NT2/D1 (cell line): ENCODE measurements around the gene GALNT6.
A peak's percentile ranks its signal among the peaks of the same experiment; 100 is the strongest.

Experiments
- DNase-seq: peaks from one replicate; pipeline ENCODE4 v3.0.0-alpha.2; 2011; ENCODE audit warnings: low read depth, low spot score
- H3K27me3 ChIP-seq: 2 replicates; pipeline ENCODE4 v1.6.0; 2011; ENCODE audit warnings: mild to moderate bottlenecking; ENCODE audit not compliant: insufficient read length, insufficient read depth
- H3K36me3 ChIP-seq: 2 replicates; pipeline ENCODE4 v1.6.1; 2011; ENCODE audit warnings: mild to moderate bottlenecking, low read length, mixed read lengths; ENCODE audit not compliant: insufficient read depth, insufficient read length
- H3K4me1 ChIP-seq: 2 replicates; pipeline ENCODE4 v1.5.1; 2011; ENCODE audit not compliant: insufficient read depth, insufficient read length
- H3K4me3 ChIP-seq: 2 replicates; pipeline ENCODE4 v1.5.1; 2011; ENCODE audit warnings: low read depth; ENCODE audit not compliant: insufficient read length
- H3K9ac ChIP-seq: 2 replicates; pipeline ENCODE4 v1.6.0; 2011; ENCODE audit warnings: low read depth; ENCODE audit not compliant: insufficient read length
- H3K9me3 ChIP-seq: 2 replicates; pipeline ENCODE4 v1.5.1; 2011; ENCODE audit warnings: mild to moderate bottlenecking, low read length; ENCODE audit not compliant: insufficient read depth
- SUZ12 ChIP-seq: IDR thresholded peaks from 2 replicates; pipeline ENCODE4 v1.6.1; 2011; ENCODE audit not compliant: insufficient read length, insufficient read depth; ENCODE audit errors: extremely low read depth
- YY1 ChIP-seq: IDR thresholded peaks from 2 replicates; pipeline ENCODE4 v1.6.1; 2011; ENCODE audit not compliant: insufficient read length, insufficient read depth
- ZNF274 ChIP-seq: IDR thresholded peaks from 2 replicates; pipeline ENCODE4 v1.6.1; 2011; ENCODE audit warnings: mild to moderate bottlenecking, low read depth, low read length

The GALNT6 gene

DNA sequence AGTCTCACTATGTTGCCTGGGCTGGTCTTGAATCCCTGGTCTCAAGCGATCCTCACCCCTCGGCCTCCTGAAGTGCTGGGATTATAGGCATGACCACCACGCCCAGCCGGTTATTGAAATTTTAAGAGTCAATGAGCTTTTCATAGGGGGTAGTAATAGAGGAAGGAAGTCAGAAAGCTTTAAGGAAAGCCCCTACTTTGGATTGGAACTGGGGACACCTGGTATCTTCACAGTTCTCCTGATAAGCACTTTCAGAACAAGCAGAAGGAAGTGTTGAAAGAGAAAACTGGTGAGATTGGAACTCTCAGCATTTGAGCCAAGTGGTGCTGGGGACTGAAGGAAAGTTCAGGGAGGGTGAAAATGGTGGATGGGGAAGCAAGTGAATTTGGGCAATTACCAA lies 38.5 kb upstream of the GALNT6 start:
- Histone ChIP-seq H3K9me3 (no peaks in the 10 kb centered on the region), H3K36me3 (no peaks in the 10 kb centered on the region), H3K27me3 (no peaks in the 10 kb centered on the region), H3K9ac (no peak overlapping the region), H3K4me1 (peaks cover 2% of the 10 kb centered on the region), H3K4me3 (no peak overlapping the region)
- DNase-seq = no peak
- TF ChIP-seq YY1 = no peak
- TF ChIP-seq ZNF274 = no peak
- no peak for TF ChIP-seq SUZ12

DNA sequence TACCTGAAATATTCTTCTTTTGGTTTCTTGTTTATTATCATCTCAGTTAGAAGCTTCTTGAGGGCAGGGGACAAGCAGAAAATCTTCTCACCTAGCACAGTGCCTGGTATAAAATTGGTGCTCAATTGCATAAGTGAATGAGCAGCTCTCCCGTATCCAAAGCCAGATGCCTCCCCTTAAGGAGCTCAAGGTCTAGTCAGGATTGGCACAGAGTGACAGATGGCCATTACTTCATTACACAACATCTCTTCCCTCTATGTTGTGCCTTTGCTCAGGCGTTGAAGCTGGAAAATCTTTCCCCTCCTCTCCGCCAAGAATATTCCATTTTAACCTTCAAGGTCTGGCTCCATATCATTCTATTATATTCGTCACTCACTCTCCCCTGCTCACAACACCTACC lies 37.0 kb upstream of the GALNT6 start:
- no peak for TF ChIP-seq YY1
- TF ChIP-seq SUZ12 = no peak
- no peak for TF ChIP-seq ZNF274
- Histone ChIP-seq H3K4me1 (peaks cover 2% of the 10 kb centered on the region), H3K36me3 (no peaks in the 10 kb centered on the region), H3K27me3 (no peaks in the 10 kb centered on the region), H3K9ac (no peak overlapping the region), H3K9me3 (no peaks in the 10 kb centered on the region), H3K4me3 (no peak overlapping the region)
- DNase-seq = no peak

DNA sequence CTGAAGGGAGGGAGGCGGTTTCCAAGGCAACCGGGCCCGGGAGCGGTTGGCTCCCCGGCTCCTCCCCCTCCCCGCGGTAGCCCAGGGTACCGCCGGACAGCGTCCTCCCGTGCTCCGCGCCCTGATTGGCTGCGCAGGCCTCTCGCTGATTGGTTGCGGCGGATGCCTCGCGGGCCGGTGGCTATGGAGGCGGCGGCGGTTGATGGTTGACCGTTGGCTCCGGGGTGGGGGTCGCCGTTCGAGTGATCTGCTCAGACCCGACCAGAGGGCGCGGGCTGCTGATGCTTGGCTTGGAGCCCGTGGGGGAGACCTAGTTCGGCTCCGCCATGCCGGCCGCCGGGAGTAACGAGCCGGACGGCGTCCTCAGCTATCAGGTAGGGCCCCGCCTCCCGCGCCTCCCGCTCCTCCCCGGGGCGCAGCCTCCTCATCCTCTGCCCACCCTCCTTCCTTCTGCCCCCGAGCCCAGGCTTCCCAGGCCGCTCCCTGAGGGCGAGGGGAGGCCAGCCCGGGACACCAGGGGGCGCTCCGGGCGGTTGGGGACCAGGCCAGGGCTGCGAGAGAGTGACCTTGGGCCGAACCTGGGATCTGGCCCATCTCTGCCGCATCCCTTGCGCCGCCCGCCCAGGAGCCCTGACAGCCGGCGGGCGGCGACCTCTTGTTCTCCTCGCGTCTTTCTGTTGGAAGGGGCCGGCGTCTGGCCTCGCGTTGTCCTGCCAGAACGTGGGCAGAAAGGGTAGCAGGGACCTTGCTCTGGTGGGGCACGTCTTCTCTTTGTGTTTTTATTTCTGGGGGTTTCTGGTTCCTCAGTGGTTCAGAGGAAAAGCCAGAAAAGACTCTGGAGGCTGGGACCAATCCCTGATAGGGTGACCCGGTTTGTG lies 33.7 kb upstream of the GALNT6 start, which contains the start of gene SLC4A8:
SLC4A8 (plus strand) TSS at position 170 of the 878 bp plus-strand sequence; CDS start at position 327, 157 bp downstream.
- DNase-seq = peak; percentile 93
- TF ChIP-seq YY1 (no peak), ZNF274 (no peak), SUZ12 (no peak)
- H3K27me3 ChIP-seq = no peaks in the 10 kb centered on the region
- peak within 1 kb of the TSS; percentile 62 for H3K9ac ChIP-seq
- peaks cover 2% of the 10 kb centered on the region for H3K4me1 ChIP-seq
- no peaks in the 10 kb centered on the region for H3K36me3 ChIP-seq
- H3K4me3 ChIP-seq = peak within 1 kb of the TSS; percentile 72
- no peaks in the 10 kb centered on the region for H3K9me3 ChIP-seq

DNA sequence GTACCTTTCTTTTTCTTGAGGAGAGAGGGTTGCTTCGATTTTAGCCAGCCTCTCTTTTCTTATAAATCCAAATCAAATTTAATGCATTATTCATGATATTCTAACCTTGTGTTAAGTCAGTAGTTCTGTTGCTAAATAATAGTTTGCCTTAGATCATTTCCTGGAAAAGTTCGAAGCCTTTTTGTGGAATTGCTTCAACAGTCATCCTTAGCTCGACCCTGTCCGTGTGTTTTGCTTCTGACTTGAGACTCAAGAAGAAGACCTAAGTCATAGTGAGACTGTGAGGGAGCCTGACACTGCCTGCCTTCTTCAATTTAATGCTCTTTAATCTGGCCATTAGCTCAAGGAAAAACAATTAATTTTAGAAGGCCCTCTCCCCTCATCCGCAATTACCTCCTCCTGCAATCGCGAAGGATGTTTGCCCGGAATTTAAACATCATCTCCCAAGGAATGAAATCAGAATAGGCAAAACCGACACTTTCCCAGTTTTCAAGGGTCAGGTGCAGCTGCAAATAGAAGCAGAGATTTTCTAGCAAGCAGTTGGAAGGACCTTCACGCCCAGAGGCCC lies 33.0 kb upstream of the GALNT6 start:
- H3K9ac ChIP-seq = no peak overlapping the region
- no peak overlapping the region for H3K4me3 ChIP-seq
- H3K4me1 ChIP-seq = peaks cover 2% of the 10 kb centered on the region
- no peaks in the 10 kb centered on the region for H3K27me3 ChIP-seq
- TF ChIP-seq YY1 (no peak), SUZ12 (no peak), ZNF274 (no peak)
- no peaks in the 10 kb centered on the region for H3K9me3 ChIP-seq
- no peak for DNase-seq
- no peaks in the 10 kb centered on the region for H3K36me3 ChIP-seq

DNA sequence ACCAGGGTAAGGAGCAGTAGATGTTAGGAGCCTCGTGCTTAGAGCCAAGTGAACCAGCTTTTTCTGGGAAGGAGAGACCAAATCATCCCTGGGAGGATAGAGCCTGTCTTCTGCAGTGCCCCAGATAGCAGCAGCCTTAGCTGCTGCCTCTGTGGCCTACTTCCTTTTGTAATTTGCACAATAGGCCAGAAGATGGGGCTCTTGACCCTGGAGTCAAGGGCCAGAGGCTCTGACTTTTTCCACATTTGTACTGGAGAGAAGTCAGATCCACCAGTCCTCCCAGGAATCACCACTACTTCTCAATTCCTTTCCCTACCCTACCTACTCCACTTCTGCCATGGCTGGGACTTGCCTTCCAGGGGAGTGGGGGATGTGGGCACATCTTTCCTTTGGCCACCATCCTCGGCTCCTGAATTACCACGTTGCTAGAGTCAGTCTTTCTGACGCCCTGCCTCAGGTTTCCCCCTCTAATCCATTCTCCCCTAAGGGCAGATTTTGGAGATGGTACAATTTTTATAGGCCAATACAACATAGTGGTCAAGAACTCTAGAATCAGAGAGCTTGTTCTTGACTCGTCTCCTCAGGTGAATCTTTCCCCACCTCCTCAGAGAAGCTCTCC lies 30.2 kb upstream of the GALNT6 start:
- peak; percentile 71 for DNase-seq
- TF ChIP-seq ZNF274 (no peak), YY1 (no peak), SUZ12 (no peak)
- no peaks in the 10 kb centered on the region for H3K4me1 ChIP-seq
- no peaks in the 10 kb centered on the region for H3K36me3 ChIP-seq
- H3K27me3 ChIP-seq = no peaks in the 10 kb centered on the region
- no peaks in the 10 kb centered on the region for H3K9me3 ChIP-seq
- H3K9ac ChIP-seq = peak overlapping the region; percentile 28
- no peak overlapping the region for H3K4me3 ChIP-seq

DNA sequence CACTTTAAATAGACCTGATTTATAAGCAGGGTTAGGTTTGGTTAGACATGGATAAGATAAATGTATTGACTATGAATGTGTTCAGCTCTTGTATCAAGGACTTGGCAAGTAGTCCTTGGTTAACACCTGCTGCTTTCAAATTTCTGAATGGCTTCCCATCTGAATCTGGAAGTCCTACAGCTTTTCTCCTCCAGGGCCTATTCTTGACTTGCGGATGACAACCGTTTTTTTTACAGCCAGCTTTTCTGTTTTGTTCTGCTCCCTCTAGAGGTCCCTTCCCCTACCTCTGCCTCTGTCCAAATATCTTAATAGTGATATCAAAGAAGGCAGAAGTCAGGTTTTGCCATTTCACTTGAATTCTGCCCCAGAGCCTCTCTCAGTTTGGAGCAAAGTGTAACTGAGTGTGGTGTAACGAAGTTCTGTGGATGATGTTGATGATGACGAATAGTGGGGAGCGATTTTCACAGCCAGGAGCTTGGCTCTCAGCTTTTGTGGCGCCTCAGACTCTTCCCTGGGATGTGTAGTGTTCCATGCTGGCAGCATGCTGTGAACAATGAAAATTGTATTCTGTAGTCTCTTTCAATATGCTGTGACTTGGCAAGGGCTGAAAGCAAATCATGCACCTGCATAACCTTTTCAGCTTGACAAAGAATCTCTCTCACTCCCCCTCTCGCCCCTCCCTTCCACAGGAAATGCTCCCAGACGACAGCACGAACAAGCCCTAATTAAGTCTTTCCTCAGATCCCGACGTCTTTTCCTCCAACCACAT lies 28.4 kb upstream of the GALNT6 start:
- no peak for TF ChIP-seq YY1
- TF ChIP-seq ZNF274 = no peak
- no peak for TF ChIP-seq SUZ12
- no peaks in the 10 kb centered on the region for H3K4me1 ChIP-seq
- H3K27me3 ChIP-seq = no peaks in the 10 kb centered on the region
- no peaks in the 10 kb centered on the region for H3K9me3 ChIP-seq
- no peak overlapping the region for H3K9ac ChIP-seq
- H3K4me3 ChIP-seq = no peak overlapping the region
- peak; percentile 22 for DNase-seq
- no peaks in the 10 kb centered on the region for H3K36me3 ChIP-seq
